Parathyroid adenoma (tissue), 2 donors: ENCODE measurements around the gene GPC6.

Experiments
- H2AFZ ChIP-seq: fragments of 300-600 bp; sonication (generic); one replicate; pipeline ENCODE4 v1.7.0; 2017; ENCODE audit warnings: antibody characterized with exemption, mild to moderate bottlenecking
- H3K27ac ChIP-seq: fragments of 300-600 bp; sonication (generic); one replicate; pipeline ENCODE4 v1.7.0; 2017
- H3K27me3 ChIP-seq: fragments of 300-600 bp; sonication (generic); one replicate; pipeline ENCODE4 v1.7.0; 2017; ENCODE audit warnings: low read length; ENCODE audit not compliant: control insufficient read depth, insufficient read depth
- H3K36me3 ChIP-seq: fragments of 300-600 bp; sonication (generic); one replicate; pipeline ENCODE4 v1.7.0; 2017; ENCODE audit warnings: low read length; ENCODE audit not compliant: control insufficient read depth, insufficient read depth
- H3K4me1 ChIP-seq: fragments of 300-600 bp; sonication (generic); one replicate; pipeline ENCODE4 v1.7.0; 2017; ENCODE audit warnings: control low read depth
- H3K4me2 ChIP-seq: fragments of 300-600 bp; sonication (generic); one replicate; pipeline ENCODE4 v1.7.0; 2017; ENCODE audit warnings: low read length
- H3K4me3 ChIP-seq: fragments of 300-600 bp; sonication (generic); one replicate; pipeline ENCODE4 v1.7.0; 2017; ENCODE audit warnings: low read depth, low read length
- H3K79me2 ChIP-seq: fragments of 300-600 bp; sonication (generic); one replicate; pipeline ENCODE4 v1.7.0; 2017; ENCODE audit warnings: control low read depth
- H3K9ac ChIP-seq: fragments of 300-600 bp; sonication (generic); one replicate; pipeline ENCODE4 v1.7.0; 2017; ENCODE audit warnings: mild to moderate bottlenecking
- H3K9me3 ChIP-seq: fragments of 300-600 bp; sonication (generic); one replicate; pipeline ENCODE4 v1.7.0; 2017; ENCODE audit warnings: low read length; ENCODE audit not compliant: control insufficient read depth
- CTCF ChIP-seq: fragments of 300-600 bp; sonication (generic); IDR thresholded peaks from one replicate; pipeline ENCODE4 v1.7.0; 2017; ENCODE audit warnings: antibody characterized with exemption, mild to moderate bottlenecking
- donor health status: primary hyperparathyroidism.

GPC6 gene

DNA sequence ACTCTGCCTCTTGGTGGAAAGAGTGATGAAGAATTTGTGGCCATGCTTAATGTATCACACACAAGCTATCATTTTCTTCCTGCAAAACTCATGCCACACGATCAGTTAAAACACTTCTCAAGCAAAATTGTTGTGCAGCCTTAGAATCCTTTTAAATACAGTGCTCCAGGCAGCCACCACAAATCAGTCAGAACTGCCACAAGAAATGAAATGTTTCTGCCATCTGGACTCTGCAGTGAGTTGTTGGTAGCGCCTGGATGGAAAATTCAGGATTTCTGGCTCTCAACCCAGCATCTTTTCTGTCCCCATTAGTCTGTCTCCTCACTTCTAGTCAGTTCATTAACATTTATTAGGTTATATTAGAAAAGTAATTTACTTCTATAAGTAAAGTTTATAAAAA lies 179.5 kb downstream of the GPC6 start:
- Histone ChIP-seq H3K79me2 (no peaks in the 10 kb centered on the region), H3K4me1 (no peaks in the 10 kb centered on the region), H3K9me3 (no peaks in the 10 kb centered on the region), H3K4me3 (no peak overlapping the region), H3K4me2 (no peak overlapping the region), H3K27ac (no peak overlapping the region), H3K27me3 (no peaks in the 10 kb centered on the region), H3K9ac (no peak overlapping the region), H2AFZ (no peak overlapping the region), H3K36me3 (no peaks in the 10 kb centered on the region)
- no peak for TF ChIP-seq CTCF

GRCh38 chr13:93407551-93407950 lies 180.9 kb downstream of the GPC6 start:
- Histone ChIP-seq H3K79me2 (no peaks in the 10 kb centered on the region), H3K9me3 (no peaks in the 10 kb centered on the region), H3K4me3 (no peak overlapping the region), H3K27me3 (no peaks in the 10 kb centered on the region), H3K4me1 (no peaks in the 10 kb centered on the region), H2AFZ (no peak overlapping the region), H3K4me2 (no peak overlapping the region), H3K9ac (no peak overlapping the region), H3K36me3 (no peaks in the 10 kb centered on the region), H3K27ac (no peak overlapping the region)
- TF ChIP-seq CTCF: no peak

GRCh38 chr13:93409001-93409400 lies 182.4 kb downstream of the GPC6 start:
- H3K4me3 ChIP-seq: no peak overlapping the region
- no peak overlapping the region for H3K27ac ChIP-seq
- no peaks in the 10 kb centered on the region for H3K79me2 ChIP-seq
- no peaks in the 10 kb centered on the region for H3K27me3 ChIP-seq
- TF ChIP-seq CTCF: no peak
- no peak overlapping the region for H2AFZ ChIP-seq
- H3K9me3 ChIP-seq: no peaks in the 10 kb centered on the region
- H3K36me3 ChIP-seq: no peaks in the 10 kb centered on the region
- H3K4me2 ChIP-seq: no peak overlapping the region
- no peaks in the 10 kb centered on the region for H3K4me1 ChIP-seq
- H3K9ac ChIP-seq: no peak overlapping the region

DNA sequence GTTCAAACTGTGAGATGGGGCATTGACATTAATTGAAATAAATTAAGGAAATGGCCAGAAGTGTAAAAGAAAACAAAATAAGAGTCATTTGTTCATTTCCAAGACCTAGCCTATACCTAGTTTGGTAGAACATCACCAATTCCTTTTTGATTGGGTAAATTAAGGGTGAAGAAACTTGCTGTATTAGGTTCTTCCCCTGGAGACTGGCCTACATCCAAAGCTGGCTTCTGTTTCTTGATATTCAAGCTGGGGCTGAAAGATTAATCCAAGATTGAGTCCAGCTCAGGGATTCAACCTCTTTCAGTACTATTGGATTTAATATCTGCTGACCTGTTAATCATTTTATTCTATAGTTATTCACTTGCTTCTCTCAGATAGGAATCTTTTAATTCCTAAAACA lies 183.2 kb downstream of the GPC6 start:
- Histone ChIP-seq H3K79me2 (no peaks in the 10 kb centered on the region), H3K4me1 (no peaks in the 10 kb centered on the region), H2AFZ (no peak overlapping the region), H3K4me3 (no peak overlapping the region), H3K4me2 (no peak overlapping the region), H3K9ac (no peak overlapping the region), H3K9me3 (no peaks in the 10 kb centered on the region), H3K36me3 (no peaks in the 10 kb centered on the region), H3K27me3 (no peaks in the 10 kb centered on the region), H3K27ac (no peak overlapping the region)
- no peak for TF ChIP-seq CTCF

DNA sequence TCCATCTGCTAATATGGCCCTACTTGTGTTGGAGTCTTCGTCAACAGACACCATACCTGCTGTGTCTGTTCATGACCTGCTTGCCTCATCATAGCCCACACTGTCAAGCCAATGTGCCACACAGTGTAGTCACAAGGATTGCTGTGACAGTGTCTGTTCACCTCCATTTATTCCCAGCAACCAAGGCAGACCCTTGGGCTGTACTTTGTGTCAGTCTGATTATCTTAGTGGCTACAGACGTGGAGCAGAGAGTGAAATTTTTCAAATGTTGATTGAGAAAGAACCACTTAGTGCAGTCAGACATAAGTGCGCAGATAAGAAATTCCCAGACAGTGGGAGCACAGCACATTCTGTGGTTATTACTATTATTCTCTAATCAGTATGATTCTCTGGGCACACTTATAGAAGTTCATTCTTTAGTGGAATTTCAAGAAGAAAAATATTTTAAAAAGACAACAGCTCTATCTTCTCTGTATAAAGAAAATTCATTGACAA lies 184.6 kb downstream of the GPC6 start:
- H3K36me3 ChIP-seq: no peaks in the 10 kb centered on the region
- no peak overlapping the region for H3K27ac ChIP-seq
- H3K27me3 ChIP-seq: no peaks in the 10 kb centered on the region

More for the DNA sequence above, 184.6 kb downstream of the GPC6 start:
- H3K4me2 ChIP-seq: no peak overlapping the region
- TF ChIP-seq CTCF: no peak
- H3K9ac ChIP-seq: no peak overlapping the region
- no peak overlapping the region for H2AFZ ChIP-seq
- no peaks in the 10 kb centered on the region for H3K4me1 ChIP-seq
- no peaks in the 10 kb centered on the region for H3K79me2 ChIP-seq
- no peaks in the 10 kb centered on the region for H3K9me3 ChIP-seq
- no peak overlapping the region for H3K4me3 ChIP-seq
